ENCODE results near the gene AKT1S1.
"Not testable (repeated sequence)": the region's sequence is repeated elsewhere in the genome, so short reads cannot be mapped to it uniquely, and the experiment has no call there.

Gene AKT1S1

GRCh38 chr19:49877020-49877878 is at the start of gene AKT1S1, which contains the start of gene TBC1D17:
Gene AKT1S1, minus strand, starts transcription at chr19:49877355. Its CDS starts 4,060 bp downstream, at chr19:49873295.
Gene TBC1D17, plus strand, starts transcription at chr19:49877702. Its CDS starts 22 bp downstream, at chr19:49877724.
- peak; percentile 100 for DNase-seq

DNA sequence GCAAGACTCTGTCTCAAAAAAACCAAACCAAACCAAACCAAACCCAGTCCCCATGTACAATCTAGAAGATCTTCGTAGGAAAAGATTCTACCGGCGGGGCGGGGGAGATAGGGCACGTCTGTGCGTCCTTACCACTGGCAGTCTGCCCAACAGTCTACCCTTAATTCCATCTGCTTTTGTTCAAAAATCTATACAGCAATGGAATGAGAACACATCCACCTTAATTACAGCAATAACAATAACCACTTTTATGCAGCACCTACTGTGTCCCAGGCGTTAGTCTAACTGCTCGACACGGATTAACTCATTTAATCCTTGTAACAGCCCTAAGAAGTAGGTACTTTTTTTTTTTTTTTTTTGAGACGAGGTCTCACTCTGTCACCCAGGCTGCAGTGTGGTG is 49.4 kb upstream of the AKT1S1 start:
- no peak for DNase-seq

GRCh38 chr19:49925486-49925885 is 48.3 kb upstream of the AKT1S1 start:
- no peak for DNase-seq

DNA sequence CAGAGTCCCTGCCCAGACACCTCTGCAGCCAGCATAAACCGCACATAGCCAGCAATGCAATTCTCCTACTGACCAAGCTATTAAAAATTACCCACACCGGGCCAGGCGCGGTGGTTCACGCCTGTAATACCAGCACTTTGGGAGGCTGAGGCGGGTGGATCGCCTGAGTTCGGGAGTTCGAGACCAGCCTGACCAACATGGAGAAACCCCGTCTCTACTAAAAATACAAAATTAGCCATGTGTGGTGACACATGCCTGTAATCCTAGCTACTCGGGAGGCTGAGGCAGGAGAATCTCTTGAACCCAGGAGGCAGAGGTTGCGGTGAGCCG is 47.7 kb upstream of the AKT1S1 start:
- not testable (repeated sequence) for DNase-seq

DNA sequence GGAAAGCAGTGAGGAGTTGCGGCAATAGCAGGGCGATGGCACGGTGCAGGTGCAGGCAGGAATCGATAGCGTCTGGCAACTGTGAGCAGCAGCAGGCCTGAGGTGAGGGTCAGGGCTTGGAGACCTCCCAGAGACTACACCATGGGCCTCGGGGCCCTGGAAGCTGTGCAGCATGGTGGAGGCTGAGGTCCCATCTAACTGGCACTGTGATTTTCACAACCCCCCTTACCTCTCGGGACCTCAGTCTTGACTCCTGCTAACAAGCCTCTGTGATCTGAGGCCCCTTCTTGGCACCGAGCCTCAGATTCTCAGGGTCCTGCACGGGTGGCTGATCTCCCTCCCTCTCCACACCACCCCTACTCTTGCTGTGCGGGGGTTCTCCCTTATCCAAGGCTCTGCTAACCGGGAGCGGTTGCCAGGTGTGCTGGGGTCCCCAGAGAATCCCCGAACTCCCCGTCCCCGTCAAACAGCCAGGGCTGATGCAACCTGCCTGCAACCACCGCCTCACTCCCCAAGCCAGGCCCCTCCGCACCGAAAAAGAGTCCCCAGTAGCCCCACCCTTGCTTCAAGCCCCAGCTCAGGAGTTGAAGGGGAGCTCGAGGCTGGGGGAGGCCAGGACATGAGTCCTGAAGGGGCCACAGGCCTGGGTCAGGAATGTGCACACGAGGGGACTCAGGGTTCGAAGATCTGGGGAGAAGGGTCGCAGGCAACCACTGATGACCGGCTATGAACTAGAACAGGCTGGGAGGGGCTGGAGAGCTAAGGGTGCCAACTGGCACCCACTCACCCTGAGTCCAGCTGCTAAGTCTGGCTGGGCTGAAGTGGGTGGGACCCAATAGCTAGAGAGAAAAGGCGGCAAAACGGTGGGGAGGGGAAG is 47.1 kb upstream of the AKT1S1 start:
- DNase-seq, result no peak

- no peak for DNase-seq
Observed at GRCh38 chr19:49923055-49924003, 46.2 kb upstream of the AKT1S1 start.

DNA sequence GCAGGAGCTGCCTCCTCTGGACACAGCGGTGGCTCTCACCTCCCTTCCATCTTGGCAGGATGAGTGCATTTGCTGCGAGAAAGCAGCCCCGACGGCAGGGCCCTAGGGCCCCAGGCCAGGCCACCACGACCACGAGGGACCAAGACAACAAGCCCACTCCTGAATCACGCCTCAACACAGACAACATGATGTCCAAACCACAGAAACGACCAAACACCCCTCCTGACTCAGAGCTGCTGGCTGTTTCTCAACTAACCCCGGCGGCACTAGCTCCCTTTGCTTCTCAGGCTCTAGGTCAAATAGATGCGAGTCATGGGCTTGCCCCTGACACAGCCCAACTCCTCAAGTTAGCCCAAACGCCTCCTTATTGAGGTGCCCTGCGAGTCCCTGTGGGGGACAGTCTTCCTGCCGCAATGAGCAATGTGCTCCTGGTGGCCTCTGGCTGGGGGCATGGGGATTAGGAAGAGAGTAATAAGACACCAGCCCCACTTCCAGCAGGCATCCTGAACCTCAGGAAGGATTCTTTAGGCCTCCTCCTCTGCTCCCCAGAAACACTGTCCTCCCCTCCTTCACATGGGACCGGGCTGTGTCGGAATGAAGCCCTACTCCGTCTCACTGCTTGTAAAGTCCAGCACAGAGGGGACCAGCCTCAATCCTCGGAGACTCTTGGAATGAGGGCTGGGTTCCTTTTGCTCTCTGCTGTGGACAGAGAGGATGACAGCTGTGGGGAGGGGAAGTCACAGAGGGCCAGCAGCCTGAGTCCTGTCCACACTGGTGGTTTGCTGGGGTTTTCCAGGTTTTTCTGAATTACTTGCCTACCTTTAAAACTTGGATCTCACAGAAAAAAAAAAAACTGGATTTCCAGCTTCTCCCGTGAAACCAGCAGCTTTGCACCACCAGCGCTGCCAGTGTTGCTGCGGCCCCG is 45.0 kb upstream of the AKT1S1 start:
- DNase-seq, result no peak

GRCh38 chr19:49920624-49921363 is 43.6 kb upstream of the AKT1S1 start:
- DNase-seq, result no peak

DNA sequence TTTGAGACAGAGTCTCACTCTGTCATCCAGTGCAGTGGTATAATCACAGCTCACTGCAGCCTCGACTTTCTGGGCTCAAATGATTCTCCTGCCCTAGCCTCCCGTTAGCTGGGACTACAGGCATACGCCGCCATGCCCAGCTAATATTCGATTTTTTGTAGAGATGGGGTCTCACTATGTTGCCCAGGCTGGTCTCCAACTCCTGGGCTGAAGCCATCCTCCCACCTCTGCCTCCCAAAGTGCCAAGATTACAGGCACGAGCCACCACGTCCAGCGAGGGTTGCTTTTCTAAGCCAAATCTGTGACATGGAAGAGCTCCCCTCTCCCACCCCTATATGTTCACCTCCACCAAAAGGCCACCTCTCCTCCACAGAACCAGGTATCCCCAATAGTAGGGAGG is 40.9 kb upstream of the AKT1S1 start:
- no peak for DNase-seq

DNA sequence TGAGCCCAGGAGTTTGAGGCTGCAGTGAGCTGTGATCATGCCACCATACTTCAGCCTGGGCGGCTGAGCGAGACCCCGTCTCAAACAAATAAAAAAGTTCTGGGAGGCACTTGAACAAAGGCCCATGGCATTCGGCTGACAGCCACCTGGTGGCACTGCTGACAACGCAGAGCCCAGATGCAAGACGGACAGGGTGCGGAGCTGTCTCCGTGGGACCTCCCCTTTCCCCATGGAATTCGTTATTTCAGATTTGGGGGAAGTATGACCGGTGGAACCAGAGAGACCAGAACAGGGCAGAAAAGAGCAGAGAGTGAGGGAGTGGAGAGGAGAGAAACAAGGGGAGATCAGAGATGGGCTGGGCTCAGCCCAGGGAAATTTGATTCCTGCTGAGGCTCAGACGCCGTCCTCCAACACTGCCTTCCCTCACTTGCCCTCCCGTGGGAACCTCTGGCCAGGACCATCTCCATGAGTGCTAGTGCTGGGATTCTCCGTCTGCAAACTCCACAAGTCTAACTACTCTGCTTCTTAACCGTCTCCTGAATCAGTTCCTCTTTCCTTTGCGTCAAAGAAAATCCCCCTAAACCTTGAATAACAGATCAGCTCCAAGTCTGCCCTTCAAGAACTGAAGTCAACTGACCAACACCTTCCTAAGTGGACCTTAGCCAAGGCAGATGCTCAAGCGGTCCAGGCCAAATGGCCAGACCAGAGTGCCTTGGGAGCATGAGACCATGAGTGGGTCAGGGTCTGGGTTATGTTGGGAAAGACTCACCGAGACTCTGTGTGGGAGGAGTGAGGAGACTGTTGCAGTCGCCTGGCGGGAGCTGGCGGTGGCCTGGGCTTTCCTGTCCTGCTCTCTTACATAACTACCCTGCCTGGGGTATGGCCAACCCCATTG is 39.9 kb upstream of the AKT1S1 start:
- no peak for DNase-seq

GRCh38 chr19:49915271-49915670 is 38.1 kb upstream of the AKT1S1 start:
- DNase-seq, result no peak

DNA sequence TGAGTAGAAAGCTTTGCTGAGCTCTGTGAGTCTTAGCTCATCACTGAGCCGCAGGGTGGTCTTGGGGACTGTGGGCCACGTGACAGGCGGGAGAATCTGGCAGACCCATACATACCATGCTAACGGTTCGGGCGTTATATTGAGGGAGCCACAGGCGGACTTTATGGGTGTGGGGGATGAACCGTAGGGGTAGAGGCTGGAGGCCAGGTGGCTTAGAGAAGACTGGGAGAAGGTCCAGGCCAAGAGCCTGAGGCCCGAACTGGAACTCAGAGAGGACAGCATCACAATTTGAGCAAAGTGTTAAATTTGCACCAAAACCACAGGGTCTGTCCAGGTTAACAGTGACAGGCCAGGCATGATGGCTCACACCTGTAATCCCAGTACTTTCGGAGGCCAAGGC is 36.6 kb upstream of the AKT1S1 start:
- DNase-seq, result no peak

GRCh38 chr19:49912965-49913685 is 36.0 kb upstream of the AKT1S1 start:
- no peak for DNase-seq

DNA sequence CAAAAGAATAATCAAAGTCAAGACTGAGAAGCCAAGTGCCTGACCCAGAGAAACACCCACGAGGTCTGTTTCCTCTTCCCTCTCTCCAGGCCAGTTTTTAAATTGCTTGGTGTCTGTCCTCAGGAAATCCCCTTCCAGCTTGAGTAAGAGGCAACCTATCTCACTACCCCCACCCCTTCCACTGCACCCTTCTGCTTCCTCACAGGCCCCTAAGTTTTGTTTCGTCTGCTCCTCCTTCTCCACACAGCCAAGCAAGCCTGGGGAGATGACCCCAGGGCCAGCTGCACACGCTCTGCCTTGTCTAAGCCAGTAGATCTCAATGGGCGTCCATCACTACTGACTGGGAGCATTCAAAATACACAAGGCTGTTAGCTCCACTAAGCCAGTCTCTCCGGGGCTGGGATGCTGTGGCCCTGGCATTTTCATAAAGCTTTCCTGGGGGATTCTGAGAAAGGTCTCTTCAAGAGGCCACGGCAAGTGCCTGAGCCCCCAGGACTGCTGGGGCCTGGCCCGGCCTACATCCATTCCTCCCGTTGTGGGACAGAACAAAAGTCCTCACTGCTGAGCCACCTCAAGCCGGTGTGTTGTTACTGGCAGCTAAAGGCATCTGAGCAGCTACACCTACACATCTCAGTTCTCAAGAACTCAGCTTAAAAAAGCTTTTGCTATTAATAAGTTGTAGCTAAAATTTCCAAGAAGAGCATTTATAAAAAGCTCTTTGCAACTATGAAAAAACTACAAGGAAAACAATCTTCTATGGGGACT is 34.4 kb upstream of the AKT1S1 start:
- peak; percentile 28 for DNase-seq

- DNase-seq, result no peak
Observed at GRCh38 chr19:49910179-49910578, 33.0 kb upstream of the AKT1S1 start.

- peak; percentile 14 for DNase-seq
Observed at GRCh38 chr19:49908480-49909420, 31.6 kb upstream of the AKT1S1 start.
